OCI-M1 (cell line): Measurements from ENCODE around the gene UTF1.
A peak's percentile ranks its signal among the peaks of the same experiment; 100 is the strongest.

ENCODE experiments used
- DNase-seq: peaks from one replicate; lab custom pipeline; 2025; lab: John Stamatoyannopoulos, UW

UTF1 gene

DNA sequence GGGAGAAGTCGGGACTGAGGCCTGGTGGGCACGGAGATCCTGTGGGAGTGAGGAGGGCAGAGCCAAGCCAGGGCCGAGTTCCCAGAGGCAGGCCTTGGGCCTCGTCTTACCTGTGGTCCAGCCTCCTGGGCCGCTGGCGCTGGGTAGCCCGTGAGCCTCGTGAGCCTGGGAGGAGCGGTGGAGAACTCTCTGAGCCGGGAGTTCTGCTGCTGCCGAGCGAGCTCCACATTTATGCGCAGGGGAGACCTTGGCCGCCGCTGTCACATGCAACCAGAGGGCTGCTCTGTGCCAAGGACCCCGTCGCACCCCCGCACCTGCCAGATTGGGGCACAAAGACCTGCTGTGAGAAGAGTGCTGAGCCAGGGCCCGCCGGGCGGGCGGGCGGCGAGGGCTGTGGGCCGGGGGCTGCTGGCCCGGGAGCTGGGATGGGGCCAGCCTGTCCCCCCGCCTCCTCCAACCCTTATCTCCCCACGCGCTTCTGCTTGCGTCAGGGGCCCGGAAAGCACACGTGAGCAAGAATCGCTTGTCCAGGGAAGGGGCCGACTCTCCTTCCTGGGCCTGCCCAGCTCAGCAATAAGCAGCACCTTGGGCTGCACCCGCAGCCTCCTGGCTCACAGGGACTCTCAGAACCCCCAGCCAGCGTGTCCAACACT lies 17.8 kb downstream of the UTF1 start:
- DNase-seq = no peak

DNA sequence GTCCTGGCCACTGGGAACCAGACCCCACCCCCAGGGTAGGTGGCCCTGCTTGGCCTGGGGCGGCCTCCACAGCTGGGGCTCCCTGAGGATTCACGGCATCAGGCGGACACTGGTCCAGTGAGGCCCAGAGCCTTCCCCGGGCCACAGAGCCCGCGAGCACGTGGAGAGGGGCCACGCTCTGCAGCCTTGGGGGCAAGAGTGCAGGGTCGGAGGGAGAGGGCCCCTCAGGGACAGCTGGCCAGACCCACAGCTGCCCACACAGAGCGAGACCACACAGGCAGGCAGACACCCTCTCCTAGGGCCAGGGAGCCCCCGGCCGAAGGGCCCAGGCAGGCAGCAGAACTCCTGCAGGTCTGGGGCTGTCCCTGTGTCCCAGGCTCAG lies 18.3 kb downstream of the UTF1 start:
- no peak for DNase-seq

DNA sequence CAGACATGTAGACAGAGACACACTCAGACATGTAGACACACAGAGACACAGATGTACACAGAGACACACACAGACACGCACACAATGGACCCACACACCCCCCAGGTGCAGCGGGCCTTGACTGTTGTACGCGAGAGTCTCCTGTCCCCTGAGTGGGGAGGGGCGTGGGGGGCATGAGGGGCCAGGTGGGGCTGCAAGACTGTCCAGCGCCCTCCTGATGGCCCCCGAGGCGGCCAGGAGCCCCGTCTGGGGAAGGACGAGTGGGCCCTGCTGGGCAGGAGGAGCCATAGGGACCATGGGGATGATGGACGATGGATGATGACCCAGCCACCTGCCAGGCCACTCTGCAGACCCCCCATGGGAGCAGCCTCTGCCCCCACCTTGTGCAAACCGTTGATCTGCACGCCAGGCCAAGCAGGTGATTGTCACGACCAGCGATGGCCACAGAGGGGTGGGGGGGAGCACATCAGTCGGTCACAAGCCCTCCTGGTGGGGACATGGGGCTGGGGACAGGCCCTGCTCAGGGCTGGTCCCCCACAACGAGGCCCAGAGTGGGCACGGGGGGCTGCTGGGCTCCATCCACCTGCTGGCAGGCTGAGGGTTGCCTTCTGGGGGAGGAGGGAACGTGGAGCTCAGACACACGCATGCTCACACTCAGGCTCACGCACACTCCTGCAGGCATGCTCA lies 19.2 kb downstream of the UTF1 start:
- no peak for DNase-seq

DNA sequence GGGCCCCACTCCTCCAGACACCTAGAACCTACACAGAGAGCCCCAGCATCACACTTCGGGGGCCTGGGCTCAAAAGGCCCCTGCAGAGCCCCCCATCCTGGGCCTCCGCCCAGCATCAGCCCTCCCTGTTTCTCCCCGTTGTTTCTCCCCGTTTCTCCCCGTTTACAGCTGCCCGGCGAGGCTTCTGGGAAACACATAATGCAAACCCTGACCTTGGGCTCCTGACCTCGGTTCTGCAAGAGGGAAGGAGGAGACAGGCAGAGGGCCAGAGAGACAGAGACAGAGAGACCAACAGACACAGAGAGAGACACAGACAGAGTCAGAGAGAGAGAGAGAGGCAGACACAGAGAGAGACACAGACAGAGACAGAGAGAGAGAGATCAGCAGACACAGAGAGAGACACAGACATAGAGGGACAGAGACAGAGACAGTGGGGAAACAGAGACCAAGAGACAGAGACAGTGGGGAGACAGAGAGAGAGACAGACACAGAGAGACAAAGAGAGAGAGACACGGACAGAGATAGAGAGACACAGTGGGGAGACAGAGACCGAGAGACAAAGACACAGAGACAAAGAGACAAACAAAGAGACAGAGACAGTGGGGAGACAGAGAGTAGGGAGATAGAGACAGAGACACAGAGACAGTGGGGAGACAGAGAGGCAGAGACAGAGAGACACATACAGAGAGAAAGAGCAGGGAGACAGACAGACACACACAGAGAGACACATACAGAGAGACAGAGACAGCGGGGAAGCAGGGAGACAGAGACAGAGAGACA lies 20.1 kb downstream of the UTF1 start:
- no peak for DNase-seq

GRCh38 chr10:133251388-133252222 lies 21.6 kb downstream of the UTF1 start:
- no peak for DNase-seq

DNA sequence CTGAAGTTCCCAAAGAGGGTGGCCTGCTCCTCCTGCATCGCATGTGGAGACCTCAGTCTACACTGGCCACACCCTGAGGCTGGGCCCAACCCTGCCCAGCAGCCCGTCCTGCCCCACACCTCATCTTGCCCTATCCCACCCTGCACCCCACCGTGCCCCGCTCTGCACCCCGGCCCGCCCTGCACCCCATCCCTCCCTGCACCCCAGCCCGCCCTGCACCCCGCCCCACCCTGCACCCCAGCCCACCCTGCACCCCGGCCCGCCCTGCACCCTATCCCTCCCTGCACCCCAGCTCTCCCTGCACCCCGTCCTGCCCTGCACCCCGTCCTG lies 22.2 kb downstream of the UTF1 start:
- no peak for DNase-seq

GRCh38 chr10:133253361-133253955 lies 23.4 kb downstream of the UTF1 start:
- DNase-seq = no peak

- no peak for DNase-seq
Observed at GRCh38 chr10:133254421-133255120, 24.6 kb downstream of the UTF1 start.

DNA sequence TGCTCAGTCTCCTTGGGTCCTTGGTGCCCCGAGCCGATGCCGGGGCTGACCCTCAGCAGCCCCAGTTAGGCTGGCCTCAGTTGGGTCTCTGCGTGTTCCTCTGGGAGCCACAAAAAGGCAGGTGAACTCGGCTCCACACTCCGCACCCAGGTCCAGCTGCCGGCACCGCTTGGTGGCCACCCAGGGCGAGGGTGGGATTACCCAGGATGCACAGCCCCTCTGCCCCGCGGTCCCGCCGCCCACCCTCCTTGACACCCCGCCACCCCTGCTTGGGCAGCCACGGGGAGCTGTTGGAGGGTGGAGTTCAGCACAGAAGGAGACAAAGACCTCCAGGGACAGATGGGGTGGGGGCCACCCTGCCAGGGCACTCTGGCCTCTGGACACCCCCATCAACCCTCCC lies 25.3 kb downstream of the UTF1 start:
- no peak for DNase-seq

DNA sequence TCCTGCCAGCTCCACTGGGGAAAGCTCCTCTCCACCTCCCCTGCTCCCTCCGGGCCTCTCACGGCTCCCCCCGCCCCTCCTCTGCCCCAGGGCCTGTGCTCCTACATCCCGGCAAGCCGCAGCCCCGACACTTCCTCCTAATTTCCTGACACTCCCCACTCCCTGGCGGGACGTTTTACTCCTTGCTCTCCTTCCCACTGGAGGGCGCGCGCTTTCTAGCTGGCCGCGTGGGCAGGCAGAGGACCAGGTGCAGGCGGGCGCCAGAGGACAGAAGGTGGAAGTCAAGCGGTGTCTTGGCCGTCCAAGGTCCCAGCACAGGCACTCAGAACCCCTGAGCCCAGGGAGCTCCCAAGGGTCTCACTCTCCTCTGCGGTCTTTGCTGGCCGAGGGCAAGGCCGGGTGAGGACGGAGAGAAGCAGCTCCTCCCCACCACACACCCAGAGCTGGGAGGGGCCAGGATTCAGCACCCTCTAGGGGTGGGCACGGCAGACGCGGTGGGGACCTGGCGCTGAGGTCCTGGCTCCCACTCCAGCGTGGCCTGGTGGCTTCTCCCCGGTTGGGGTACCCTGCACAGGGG lies 27.6 kb downstream of the UTF1 start:
- peak; percentile 92 for DNase-seq

- DNase-seq = no peak
Observed at GRCh38 chr10:133258066-133258817, 28.2 kb downstream of the UTF1 start.

- DNase-seq = peak; percentile 88
Observed at GRCh38 chr10:133258818-133259601, 29.0 kb downstream of the UTF1 start.

DNA sequence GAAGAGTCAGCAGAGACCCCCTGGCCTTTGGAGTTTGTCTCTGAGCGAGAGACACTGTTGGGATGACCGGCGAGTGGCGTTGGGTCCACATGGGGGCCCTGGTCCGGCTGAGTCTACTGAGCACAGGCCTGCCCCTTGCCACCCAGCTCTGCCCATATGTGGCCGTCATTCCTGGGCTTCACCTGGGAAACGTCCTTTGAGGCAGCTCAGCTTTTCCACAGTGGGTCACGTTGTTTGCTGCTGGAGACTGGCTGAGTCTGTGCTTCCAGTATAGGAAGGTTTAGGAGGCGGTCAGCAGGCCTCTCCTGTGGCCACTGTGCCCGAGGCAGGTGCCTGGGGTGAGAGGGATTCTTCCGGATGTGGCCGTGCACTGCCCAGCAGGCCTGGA lies 29.6 kb downstream of the UTF1 start:
- no peak for DNase-seq

DNA sequence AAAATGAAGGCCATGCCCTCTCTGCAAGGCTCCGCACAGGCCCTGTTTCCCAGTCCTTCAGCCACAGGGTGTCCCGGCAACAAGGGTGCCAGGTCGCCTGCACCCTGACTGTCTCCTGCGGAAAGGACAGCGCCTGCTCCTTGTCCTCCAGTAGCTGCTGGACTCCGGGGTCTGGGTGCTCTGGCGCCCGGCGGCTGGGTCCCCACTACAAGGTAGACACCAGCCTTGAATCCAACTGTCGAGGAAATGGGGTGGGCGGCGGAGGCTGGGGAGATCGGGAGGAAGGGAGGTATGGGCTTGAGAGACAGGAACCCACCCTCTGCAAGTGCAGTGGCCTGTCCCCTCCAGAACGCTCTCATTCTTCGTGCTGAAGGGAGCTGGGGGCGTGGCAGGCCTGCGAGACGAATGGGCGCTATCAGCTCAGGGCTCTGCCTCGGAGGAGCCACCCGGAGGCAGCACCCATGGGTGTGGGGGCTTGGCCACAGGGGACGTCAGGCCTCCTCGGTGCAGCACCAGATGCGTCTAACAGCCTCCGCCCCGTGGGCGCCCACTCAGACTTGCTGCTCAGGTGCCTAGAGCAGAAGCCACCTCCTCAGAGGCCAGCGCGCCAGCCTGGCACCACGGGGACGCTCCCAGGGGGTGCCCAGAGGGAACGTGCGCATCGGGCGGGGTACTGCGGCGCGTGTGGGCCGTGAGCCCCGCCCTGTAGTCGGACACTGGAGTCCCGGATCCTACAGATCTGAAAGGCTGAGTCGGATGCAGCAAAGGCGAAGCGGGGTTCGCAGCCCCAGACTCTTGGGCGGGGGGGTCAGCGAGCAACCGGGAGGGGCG lies 31.1 kb downstream of the UTF1 start:
- peak; percentile 78 for DNase-seq

- DNase-seq = peak; percentile 88
Observed at GRCh38 chr10:133261726-133262325, 31.8 kb downstream of the UTF1 start.

DNA sequence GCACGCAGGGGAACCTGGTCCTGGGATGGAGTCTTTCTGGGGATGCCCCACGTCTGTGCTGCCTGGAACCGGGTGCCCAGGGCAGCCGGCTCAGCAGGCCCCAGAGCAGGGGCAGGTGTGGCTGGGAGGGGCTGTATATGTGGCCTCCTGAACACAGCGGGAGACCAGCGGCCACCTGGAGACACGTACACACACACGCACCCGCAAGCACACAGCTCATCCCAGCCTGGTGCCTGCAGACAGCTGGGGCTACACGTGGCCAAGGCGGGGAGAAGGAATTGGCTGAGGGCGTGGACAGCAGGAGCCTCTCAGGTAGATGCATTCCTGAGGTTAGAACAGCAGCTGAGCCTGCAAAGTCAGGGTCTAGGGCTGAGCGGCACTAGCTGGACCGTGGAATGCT lies 32.7 kb downstream of the UTF1 start:
- DNase-seq = no peak

DNA sequence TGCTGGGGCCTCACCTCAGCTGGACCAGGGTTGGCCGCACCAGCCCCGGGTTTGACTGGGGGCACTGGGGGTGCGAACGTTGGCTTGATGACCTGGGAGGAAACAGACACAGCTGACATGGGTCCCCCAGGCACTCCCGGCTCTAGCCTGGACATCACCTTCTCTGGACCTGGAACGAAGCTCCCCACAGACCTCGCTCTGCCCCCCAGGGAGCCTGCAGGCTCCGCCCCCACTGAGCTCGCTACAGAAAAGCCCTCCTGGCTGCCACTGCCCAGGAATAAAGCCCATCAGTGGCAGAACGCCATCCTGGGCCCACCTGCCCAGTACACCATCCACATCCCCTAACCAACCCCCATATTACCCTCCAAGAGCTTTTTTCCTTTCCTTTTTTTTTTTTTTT lies 33.7 kb downstream of the UTF1 start:
- DNase-seq = no peak

DNA sequence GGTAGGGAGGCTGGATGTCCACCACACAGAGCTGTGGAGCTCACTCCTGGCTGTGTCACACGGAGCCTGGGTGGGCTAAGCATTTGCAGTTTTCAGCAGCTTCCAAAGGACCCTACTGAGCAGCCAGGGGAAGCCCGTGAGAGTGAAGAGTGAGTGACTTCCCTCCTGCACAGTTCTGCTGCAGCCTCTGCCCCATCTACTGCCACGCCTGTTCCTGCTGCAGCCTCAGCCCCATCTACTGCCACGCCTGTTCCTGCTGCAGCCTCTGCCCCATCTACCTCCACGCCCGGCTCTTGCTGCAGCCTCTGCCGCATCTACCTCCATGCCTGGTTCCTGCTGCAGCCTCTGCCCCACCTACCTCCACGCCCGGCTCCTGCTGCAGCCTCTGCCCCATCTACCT lies 34.4 kb downstream of the UTF1 start:
- no peak for DNase-seq
